Uterus (tissue), 2 donors: ENCODE measurements around the gene ADRA2A.

ENCODE experiments used
- CTCF ChIP-seq, 4 experiments: fragments of 200-600 bp in 2 of 4; fragments of 450-650 bp in 2 of 4; sonication (generic) in 2 of 4; IDR thresholded peaks; one replicate each; pipeline ENCODE4 v1.5.1; 2016 to 2019; ENCODE audit warnings: antibody characterized with exemption in 4 of 4, mild to moderate bottlenecking in 2 of 4, moderate library complexity in 1 of 4
- POLR2A ChIP-seq, 2 donors: fragments of 450-650 bp; IDR thresholded peaks; one replicate each; pipeline ENCODE4 v1.6.1; 2016; ENCODE audit warnings: antibody characterized with exemption in 2 of 2, mild to moderate bottlenecking in 1 of 2, moderate library complexity in 1 of 2

GRCh38 chr10:111129363-111129762 is 52.5 kb downstream of the ADRA2A start:
- TF ChIP-seq CTCF (IDR thresholded peaks at IDR 0.05): no peak
- no peak for TF ChIP-seq POLR2A (IDR thresholded peaks at IDR 0.05)
